GM18505 (cell line): ENCODE results near the gene PCGF1.
A peak's percentile ranks its signal among the peaks of the same experiment; 100 is the strongest.

Source experiments
- ATAC-seq: cut with Tn5 transposase; IDR thresholded peaks from one replicate; pipeline ENCODE4 v1.9.1; 2021; ENCODE audit not compliant: unreplicated experiment
- POLR2A ChIP-seq: IDR thresholded peaks from 4 replicates; pipeline ENCODE4 v1.6.1; 2011; ENCODE audit warnings: borderline replicate concordance; ENCODE audit not compliant: insufficient read depth, insufficient read length; ENCODE audit errors: extremely low read depth

PCGF1 gene

DNA sequence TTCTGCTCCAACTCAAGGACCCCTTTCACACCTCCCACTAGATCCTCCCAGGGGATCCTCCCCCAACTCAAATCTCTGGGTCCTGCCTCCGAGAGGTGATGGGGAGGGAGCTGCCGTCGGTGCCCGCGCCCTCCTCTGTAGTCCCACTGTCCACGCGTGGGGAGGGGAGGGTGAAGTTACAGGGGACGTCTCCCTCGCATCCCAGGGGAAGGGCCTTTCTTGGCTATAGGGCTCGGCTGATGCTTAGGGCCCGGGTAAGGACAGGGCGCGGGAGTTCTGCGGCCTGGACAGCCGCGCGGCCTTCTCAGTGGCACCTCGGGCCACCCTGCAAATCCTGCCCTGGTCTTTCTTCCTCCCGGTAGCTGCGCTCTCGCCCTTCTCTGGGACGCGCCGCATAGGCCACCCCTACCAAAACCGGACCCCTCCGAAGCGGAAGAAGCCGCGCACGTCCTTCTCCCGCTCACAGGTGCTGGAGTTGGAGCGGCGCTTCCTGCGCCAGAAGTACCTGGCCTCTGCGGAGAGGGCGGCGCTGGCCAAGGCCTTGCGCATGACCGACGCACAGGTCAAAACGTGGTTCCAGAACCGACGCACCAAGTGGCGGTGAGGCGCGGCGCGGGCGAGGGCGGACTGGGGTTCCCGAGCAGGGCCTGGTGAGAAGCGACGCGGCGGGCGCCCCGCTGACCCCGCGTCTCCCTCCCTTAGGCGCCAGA lies 7.9 kb upstream of the PCGF1 start:
- ATAC-seq, result no peak
- TF ChIP-seq POLR2A, result no peak

GRCh38 chr2:74514368-74515270 lies 7.1 kb upstream of the PCGF1 start, which contains the start of gene TLX2:
Gene TLX2 (plus strand): TSS chr2:74514450. CDS start chr2:74514807, 357 bp downstream.
- TF ChIP-seq POLR2A, result no peak
- ATAC-seq, result no peak

DNA sequence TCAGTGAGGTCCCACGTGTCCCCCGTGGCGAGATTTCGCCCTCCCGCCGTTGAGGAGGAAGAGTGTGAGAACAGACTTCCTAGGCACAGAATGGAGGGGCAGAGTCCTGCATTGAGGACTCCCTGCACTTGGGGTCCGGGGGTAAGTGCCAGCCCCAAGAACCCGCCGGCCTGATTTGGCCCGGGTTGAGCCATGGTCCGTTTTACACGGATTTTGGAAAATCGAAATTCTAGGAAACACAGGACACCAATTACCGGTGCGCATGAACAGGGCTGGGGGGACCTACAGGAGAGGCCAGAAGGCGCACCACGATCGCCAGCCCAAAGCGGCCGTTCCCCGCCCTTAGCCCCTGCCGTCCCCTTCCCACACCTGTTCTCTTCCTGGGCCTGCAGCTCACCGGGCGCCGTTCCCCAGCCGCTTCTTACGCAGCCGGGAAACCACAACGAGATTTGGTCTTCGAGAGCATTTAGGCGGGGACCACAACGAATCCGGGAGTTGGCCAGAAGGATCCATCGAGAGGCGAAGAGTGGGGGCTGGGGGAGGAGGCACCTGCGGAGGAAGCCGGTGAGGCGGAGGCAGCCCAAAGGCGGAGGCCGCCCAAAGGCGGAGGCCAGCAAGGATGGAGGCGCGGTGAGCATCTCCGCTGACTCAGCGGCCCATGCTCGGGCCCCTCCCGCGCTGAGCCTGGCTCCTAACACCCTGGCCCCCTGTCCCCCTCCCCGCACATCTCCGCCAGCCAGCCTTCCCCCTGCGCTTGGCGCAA lies 6.3 kb upstream of the PCGF1 start:
- TF ChIP-seq POLR2A, result no peak
- no peak for ATAC-seq

GRCh38 chr2:74512744-74513604 lies 5.5 kb upstream of the PCGF1 start:
- no peak for TF ChIP-seq POLR2A
- no peak for ATAC-seq

DNA sequence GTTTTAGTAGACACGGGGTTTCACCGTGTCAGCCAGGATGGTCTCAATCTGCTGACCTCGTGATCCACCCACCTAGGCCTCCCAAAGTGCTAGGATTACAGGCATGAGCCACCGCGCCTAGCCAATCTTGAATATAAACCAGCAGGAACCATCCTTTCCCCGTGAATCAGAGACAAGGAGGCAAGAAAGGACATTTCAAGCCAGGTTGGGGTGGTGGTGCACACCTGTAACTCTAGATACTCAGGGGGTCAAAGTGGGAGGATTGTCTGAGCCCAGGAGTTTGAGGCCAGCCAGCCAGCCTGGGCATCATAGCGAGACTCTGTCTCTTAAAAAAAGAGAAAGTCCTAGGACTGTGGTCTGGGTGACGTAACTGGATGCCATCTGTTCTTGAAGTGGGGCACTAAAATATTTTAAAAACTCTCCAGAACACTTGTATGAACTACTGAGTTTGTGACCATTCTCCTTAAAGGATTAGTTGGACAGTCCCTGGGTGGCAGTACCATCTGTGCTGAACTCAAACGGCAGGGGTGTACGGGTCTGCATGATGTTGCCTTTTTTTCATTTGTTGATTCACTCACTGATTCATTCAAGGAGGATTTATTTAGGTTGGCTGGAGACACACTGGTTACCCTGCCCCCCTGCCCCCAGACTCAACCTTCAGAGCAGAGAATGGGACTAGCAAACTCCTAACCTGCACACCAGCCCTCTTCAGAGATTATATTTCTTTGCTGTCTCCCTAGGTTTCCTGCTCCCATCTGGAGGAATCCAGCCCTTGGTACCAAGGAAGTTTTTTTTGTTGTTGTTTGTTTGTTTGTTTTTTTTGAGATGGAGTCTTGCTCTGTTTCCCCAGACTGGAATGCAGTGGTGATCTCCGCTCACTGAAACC lies 3.9 kb upstream of the PCGF1 start:
- no peak for TF ChIP-seq POLR2A
- no peak for ATAC-seq

GRCh38 chr2:74510272-74510671 lies 2.8 kb upstream of the PCGF1 start:
- no peak for ATAC-seq
- TF ChIP-seq POLR2A, result no peak

- peak; percentile 14 for ATAC-seq
- no peak for TF ChIP-seq POLR2A
Observed at GRCh38 chr2:74507926-74508520, 528 bp upstream of the PCGF1 start.

GRCh38 chr2:74505448-74506246 lies 1.8 kb downstream of the PCGF1 start:
- no peak for TF ChIP-seq POLR2A
- no peak for ATAC-seq

DNA sequence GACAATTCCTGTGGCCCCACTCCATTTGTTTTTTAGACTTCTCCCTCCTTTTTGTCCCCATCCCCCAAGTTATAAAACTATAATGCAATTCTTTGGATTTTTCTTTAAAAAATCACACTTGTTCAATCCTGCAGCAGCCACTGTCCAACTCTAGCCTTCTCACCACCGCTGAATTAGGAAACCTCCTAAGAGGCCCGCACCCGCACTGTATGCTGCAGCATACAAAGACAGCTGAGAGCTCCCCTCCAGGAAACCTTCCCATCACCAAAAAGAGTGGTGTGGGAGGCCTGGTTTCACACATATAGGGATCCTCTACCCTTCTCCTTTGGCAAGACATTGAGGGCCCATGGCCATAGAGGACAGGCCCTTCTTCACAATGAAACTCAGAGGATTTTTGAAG lies 2.9 kb downstream of the PCGF1 start:
- no peak for ATAC-seq
- no peak for TF ChIP-seq POLR2A
